Stimulated activated CD8-positive, alpha-beta memory T cell treated with anti-CD3 and anti-CD28 coated beads, Interleukin-15, amount 100 ng/mL, for 4 hours (primary cell): ENCODE data around the gene INTS14.
"Not testable (repeated sequence)": the region's sequence is repeated elsewhere in the genome, so short reads cannot be mapped to it uniquely, and the experiment has no call there.

ENCODE experiments used
- DNase-seq, 2 donors: peaks; one replicate each; pipeline ENCODE4 v3.0.0-alpha.2; 2020; ENCODE audit warnings: low read depth in 2 of 2

The INTS14 gene

GRCh38 chr15:65578904-65579728 is 31.8 kb downstream of the INTS14 start:
- no peak for DNase-seq

DNA sequence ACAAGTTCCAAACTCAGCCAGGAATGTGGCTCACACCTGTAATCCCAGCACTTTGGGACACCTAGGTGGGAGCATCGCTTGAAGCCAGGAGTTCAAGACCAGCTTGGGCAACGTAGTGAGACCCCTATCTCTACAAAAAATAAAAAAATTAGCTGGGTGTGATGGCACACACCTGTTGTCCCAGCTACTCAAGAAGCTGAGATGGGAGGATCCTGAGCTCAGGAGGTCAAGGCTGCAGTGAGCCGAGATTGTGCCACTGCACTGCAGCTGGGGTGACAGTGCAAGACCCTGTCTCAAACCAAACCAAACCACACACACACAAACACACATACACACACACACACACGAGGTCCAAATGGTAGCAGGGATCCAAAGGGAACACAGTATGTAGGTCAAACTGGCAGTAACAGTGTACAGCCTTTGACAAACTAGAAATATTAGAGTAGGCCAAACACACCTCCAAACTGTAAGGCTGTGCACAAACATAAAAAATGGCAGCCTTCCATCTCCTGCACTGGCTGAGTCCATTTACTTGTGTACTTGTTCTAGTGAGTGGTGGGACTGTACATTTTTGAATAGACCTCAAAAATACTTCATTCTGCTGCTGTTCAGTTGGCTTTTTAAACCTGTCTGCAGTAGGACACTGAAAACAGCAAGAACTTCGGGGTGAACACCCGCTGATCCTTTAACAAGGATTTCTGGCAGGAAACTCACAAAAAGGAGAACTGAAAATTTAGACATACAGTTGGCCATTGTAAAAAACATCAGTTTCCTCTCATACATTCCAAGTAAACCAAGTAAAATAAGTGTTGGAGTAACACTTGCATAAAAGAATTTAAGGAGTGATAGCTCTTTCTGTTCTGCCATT is 33.6 kb downstream of the INTS14 start:
- no peak for DNase-seq

DNA sequence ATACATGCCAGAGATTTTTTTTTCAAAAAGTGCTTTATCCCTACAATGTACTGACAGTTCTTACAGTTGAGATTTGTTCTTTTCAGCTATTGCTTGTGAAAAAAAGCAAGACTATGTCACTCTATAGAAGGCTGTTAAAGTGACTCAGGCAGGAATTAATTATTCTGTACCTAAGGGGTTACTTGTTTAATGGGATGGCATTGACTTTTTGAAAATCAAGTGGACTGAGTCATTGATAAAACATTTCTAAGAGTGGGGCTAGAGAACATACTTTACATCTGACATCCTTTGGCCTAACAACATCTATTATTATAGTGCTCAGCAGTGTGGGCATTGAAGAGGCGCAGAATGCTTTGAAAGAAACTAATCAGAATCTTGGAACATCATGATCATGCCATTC is 34.3 kb downstream of the INTS14 start:
- DNase-seq: no peak

DNA sequence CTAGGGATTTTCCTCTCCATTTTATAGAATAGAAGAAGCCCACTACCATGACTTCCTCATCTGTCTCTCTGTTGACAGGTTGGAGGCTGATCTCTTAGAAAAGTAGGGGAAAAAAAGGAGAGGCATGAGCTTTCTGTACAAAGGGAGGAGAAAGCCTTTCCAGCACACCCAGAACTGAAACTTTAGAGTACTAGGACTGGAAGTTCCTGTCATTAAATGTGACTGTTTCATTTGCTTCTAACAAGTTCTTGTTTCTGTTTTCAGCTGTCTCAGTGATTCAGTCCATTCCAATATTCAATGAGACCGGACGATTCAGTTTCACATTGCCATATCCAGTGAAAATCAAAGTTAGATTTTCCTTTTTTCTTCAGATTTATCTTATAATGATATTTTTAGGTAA is 39.0 kb downstream of the INTS14 start:
- no peak for DNase-seq

DNA sequence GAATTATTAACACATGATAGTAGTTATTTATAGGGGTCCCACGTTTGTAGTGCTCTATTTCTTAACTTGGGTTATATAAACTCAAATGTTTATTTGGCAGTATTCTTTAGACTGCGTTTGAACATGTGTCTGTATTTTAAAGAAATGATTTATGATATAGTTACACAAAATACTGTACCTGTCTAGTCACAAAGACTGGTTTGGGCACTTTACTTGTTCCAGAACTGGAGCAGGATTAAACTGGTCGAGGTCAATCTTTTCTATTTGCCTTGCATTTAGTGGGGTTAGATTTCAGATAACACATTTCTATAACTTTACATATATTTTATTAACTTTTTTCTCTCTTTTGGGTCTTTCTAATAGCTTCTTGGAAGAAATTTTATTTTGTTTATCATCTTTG is 41.2 kb downstream of the INTS14 start:
- DNase-seq: no peak

DNA sequence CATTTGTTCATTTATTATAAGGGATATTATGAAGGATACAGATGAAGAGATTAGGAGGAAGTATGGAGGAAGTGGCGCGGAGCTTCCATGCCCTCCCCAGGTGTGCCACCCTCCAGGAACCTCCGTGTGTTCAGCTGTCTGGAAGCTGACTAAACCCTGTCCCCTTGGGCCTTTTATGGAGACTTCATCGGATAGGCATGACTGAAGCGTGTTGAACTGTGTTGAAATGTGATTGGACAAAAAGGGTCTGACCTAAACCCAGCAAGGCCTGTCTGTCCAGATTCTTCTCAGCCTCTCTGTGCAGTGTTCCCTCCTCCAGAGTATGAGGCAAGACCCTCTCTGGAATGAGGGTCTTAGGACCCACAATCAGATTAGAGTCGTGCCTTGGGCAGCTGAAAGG is 49.0 kb downstream of the INTS14 start:
- DNase-seq: no peak

- DNase-seq: no peak
Measured at GRCh38 chr15:65559941-65560340, 51.0 kb downstream of the INTS14 start.

- DNase-seq: no peak
Measured at GRCh38 chr15:65558997-65559760, 51.8 kb downstream of the INTS14 start.

DNA sequence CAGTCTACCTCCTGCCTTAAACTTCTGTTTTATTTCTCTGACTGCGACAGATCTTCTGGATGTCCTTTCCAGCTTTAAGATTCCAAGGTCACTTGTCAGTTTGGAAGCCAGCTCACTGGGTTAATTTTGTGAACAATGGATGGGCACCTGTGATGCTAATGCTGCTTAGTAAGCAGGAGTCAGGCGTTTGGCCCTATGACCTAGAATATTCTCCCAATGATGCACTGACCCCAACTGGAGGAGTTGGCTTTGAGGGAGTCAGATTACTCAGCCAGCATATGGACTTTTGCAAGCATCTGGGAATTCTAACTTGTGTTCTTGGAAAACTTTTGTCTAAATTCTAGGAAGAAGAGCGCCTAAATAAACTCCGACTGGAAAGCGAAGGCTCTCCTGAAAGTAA is 52.6 kb downstream of the INTS14 start:
- no peak for DNase-seq

DNA sequence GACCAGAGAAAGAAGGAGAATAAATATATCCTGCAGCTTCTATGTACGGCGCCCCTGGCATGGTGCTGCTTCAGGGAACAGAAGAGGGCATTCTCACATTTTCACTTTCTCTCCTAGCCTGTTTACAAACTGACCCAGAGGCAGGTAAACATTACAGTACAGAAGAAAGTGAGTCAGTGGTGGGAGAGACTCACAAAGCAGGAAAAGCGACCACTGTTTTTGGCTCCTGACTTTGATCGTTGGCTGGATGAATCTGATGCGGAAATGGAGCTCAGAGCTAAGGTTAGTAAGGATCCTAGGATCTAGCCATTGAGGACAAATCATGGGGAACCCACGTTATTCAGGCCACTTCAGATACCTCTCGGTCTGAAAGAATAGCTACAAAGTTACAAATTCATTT is 54.3 kb downstream of the INTS14 start:
- DNase-seq: no peak

GRCh38 chr15:65553691-65554090 is 57.2 kb downstream of the INTS14 start:
- DNase-seq: no peak

GRCh38 chr15:65552851-65553250 is 58.1 kb downstream of the INTS14 start:
- not testable (repeated sequence) for DNase-seq

DNA sequence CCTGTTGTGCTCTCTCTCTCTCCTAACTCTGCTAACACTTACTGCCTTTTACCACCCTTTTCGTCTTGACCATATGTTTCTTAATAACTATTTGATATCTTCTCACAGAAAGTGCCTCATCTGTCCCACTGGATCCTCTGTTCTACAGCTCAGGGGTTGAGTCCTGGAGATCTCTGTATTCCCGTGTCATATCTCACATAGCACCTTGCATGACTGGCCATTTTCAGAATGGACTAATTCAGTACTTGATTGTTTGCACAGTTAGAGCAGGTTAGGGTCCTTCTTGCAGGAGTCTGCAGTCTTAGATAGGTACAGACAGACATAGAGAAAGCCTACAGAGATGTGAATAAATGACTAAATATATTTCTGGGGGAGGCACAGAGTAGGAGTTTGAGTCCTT is 59.7 kb downstream of the INTS14 start:
- DNase-seq: no peak

- DNase-seq: no peak
Measured at GRCh38 chr15:65550681-65551098, 60.2 kb downstream of the INTS14 start.

- DNase-seq: not testable (repeated sequence)
Measured at GRCh38 chr15:65549288-65549687, 61.6 kb downstream of the INTS14 start.

DNA sequence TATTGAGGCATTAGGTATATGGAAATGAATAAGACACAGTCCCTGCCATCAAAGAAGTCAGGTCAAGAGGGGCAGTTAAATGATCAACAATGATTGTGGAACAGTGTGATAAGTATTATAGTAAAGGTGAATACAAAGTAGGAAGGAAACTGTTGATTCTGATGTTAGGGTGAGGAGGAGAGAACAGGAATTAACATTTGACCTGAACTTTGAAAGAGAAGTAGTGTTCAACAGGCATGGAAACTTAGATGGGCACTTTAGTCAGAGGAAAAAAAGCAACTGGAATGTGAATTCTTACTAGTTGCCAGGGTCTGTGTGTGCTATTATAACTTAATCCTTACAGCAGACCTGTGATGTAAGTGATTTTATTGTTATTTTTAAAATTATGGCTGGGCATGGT is 63.1 kb downstream of the INTS14 start:
- no peak for DNase-seq

DNA sequence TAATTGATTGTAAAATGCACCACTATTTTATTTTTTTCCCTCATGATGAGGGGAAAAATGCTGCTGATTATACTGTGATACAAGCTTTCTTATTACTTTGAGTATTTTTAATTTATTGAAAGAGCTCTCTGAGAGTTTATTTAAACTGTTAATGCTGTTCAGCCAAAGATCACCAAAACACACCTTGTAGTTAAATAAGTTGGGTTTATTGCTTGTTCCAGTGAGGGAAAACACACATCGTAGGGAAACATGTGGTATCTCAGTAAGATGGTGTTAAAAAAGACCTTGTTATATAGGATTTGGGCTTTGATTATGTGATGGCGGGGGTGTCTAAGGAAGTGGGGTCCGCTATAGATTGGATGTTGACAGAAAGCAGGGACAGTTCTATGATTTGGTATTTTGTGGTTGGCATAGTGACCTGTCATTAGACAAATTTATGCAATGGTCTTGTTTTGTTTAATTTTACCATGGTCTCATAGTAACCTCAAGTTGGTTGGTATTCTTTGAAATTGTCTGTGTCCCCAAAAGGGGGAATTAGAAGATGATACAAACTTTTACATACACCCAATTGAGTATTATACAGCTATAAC is 69.6 kb downstream of the INTS14 start:
- DNase-seq: no peak

DNA sequence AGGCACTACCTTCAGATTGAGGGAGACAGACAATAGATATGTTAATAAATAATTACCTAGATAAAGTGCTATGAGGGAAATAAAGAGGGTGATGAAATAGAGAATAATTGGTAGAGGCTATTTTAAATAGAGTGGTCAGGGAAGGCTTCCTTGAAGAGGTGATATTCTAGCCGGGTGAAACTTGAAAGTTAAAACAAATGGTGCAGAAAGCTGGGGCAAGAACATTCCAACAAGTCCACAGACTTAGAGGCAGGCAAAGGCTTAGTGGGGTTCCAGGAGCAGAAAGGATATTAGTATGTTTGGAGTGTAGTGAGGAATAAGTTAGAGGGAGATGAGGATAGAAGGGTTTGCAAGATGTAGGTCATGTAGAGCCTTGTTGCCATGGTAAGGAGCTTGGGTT is 70.6 kb downstream of the INTS14 start:
- DNase-seq: no peak

- no peak for DNase-seq
Measured at GRCh38 chr15:65535192-65535591, 75.7 kb downstream of the INTS14 start.

GRCh38 chr15:65533057-65533756 is 77.7 kb downstream of the INTS14 start:
- no peak for DNase-seq

DNA sequence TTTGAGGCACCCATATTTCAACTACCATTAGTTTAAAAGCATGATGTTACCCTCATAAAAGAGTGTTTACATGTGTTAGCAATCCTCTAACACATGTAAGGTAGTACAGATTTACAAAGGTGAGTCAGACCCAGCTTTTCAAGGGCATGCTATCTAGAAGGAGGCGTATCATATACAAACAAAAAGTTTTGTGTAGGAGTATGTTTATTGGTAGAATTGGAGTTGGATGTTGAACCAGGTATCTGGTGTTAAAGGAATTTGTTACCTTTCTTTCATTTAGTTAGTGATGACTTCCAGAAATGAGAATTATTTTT is 78.2 kb downstream of the INTS14 start:
- no peak for DNase-seq
